A549 treated with ZK216348 at 1 μM for 4 hours (cell line): ENCODE results near the gene GNAI1. TPM values are rescaled to one million over a fixed set of nuclear protein-coding genes. Genes with fewer than 3 reads are reported as not detected.

Experiments used
- total RNA-seq: library from RNA; stranded (reverse); fragments of 200-300 nt; extraction: Qiagen RNA extraction; gene quantifications from 5 replicates; pipeline ENCODE4 v1.2.3, GENCODE V29; 2022; ENCODE audit warnings: low read depth

GNAI1 gene
- 22.9 to 49.3 TPM (median 34.3 TPM) in 5 replicates for total RNA-seq

GRCh38 chr7:80134536-80135308, at the start of gene GNAI1:
TSS of gene GNAI1 (plus strand) at chr7:80134831. CDS start at chr7:80135161, 330 bp downstream.

